GM21515 (cell line): ENCODE results near the gene GUCY2F.

Experiments used
- ATAC-seq: cut with Tn5 transposase; IDR thresholded peaks from one replicate; pipeline ENCODE4 v1.9.1; 2021; ENCODE audit not compliant: unreplicated experiment

Gene GUCY2F

GRCh38 chrX:109398061-109398460 is 83.8 kb downstream of the GUCY2F start:
- no peak for ATAC-seq

DNA sequence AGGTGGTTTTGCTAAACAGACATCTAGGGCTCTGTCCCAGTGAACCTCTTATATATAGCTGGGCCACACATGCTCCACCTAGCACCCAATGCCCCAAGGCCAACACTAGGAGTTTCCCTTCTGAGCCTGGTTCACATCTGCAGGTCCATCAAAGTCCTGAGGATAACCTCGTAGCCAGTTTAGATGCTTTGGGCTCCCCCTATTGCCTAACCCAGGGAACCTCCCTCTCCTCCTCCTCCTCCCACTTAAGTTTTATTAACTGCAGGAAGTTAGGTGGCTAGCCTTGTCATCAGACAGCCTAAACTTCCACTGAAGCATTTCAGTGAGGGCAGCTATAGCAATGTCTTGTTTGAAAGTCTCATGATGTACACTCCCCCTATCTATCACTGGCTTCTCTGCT is 88.0 kb downstream of the GUCY2F start:
- ATAC-seq = no peak

- no peak for ATAC-seq
These were observed 89.0 kb downstream of the GUCY2F start for GRCh38 chrX:109392895-109393294.

DNA sequence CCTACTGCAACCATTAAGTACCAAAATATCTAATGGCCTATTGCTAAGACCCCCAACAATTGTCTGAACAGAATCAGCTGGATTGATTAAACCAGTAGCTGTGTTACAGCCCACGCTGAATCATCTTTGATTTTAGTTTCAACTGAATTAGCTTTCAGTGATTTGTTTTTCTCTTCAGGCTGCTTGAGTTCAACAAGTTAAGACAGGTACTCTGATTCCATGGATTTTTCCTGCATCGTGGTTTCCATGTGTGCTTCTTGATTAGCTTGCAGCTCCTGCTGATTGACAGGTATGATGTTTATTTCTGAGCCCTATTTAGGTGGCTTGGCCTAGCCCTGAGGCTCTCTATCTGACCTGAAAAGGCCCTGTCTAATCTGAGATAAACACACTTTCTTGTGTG is 91.3 kb downstream of the GUCY2F start:
- no peak for ATAC-seq

DNA sequence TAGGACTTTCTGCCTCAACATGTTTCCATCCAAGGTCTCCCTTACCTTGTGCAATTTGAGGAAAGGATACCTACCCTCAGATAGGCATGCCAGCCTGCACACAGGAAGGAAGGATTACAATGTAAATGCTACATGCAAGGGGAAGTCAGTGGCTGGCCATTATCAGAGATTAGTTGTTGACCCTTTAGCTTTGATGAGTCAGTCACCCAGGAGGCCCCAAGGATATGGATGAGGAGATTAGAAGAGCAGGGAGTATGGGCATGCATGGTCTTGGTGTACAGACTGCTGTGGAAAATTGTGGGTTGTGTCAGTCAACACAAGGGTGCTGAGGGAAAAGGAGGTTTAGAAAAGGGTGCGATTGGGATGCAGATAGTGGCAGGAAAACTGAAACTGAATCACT is 92.0 kb downstream of the GUCY2F start:
- no peak for ATAC-seq

GRCh38 chrX:109384699-109385098 is 97.2 kb downstream of the GUCY2F start:
- ATAC-seq = no peak

DNA sequence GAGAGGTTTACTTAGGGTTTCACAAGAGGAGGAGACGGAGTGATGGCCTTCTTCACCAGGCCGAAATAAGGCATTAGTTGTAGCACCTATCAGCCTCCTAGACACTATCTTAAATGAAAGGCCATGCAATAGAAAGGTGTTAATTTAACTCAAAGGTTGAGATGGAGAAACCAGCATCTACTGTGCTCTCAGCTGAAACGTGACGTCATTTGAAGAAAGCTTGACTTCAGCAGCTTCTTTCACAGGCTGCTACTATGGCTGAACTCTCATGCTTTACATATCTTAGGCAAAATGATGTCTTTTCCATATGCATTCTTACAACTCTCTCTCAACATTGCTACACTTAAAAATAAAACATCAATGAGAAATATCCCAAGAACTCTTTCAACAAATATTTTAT is 99.6 kb downstream of the GUCY2F start:
- no peak for ATAC-seq

GRCh38 chrX:109378281-109378680 is 103.6 kb downstream of the GUCY2F start:
- no peak for ATAC-seq

DNA sequence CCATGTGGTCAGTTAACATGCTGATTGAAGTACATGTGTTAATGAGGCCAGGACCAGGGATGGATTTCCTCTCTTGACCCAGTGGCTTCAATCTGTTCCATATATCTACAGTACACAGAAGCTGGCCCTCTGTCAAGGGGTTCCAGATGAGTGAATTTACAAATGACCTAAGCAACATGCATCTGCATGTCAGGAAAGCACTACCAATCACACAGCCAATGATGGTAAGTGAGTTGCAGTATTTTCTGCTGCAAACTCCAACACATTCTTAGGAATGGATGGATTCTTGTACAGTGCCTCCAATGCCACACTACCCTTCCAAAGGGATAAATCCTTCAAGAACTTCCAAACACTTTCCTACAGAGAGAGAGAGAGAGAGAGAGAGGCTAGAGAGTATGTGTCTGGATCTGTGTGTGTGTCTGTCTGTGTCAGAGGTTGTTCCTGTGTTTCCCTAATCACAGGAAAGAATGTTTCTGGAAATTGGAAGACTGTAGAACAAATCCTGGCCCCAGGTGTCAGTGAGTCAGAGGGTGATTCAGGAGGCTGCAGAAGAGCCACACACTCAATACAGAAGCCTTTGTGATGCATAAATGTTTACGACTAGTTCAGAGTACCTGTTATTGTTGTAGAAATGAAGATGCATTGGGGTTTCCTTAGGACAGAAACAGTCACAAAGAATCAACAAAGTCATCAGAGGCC is 107.5 kb downstream of the GUCY2F start:
- ATAC-seq = no peak

DNA sequence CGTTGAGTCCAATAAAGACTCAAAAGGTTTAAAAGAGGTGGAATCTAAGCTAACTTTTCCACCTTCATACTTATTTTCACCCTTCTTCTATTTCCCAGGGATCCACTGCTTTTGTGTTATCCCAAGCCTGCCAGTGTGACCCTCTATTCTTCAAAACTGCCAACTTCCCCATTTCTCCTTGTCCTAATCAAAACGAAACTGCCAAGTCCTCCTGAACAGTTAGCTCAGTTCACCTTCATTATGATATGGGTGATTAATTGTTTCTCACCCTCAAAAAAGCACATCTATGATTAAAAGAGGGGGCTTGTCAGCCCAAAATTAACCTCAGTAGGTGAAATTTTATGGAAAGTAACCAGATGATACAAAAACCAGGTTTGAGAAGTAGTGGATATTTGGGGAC is 108.4 kb downstream of the GUCY2F start:
- ATAC-seq = no peak

DNA sequence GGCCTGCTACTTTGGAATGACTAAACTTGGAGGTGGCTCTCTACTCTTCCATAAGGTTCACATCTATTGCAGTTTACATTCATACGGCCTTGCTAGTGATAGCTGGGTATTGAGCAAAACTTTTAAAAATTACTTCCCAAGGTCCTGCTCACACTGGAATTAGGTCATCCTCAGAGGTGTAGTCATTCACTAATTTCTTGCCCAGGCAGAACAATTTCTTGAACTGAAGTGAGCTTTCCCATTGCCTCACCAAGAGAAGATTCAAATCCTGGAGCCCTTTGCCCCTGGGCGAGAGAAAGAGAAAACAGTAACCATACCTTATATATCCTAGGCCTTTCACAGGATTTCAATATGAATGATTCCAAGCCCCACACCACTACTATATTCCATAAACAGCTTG is 109.2 kb downstream of the GUCY2F start:
- no peak for ATAC-seq

DNA sequence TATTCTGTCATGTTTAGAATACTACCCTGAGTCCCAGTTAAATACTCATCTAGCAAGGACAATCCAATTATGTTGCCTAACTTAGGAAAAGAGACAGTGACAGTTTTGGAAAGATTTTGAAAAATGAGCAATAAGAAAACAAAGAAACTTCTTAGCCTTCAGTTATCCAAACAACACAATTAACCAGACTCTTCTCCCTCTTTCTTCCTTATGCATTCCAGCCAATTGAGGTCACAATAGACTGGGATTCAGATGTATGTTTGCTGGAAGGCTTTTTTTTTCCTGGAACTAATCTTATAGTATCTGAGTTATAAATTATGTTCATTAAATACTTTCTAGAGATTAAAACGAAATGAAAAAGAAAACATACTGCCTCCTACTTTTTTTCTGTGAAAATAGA is 109.6 kb downstream of the GUCY2F start:
- ATAC-seq = no peak

DNA sequence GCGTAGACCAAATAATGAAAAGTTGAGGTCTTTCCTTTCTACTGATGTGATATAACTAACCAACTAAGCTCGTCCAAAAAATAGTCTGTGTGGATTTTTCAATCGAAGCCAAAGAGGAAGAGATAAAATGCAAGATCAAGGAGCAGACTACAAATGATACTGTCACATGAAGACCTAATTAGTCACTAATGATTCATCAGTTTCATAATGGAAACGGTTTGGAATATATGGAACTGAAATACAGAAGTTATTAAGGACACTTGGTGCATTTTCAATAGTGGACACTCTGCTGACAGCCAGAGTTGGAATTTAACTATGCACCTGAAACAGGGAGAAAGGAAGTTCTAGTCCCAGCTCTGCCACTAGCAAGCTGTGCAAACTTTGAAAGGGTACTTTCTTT is 119.8 kb downstream of the GUCY2F start:
- no peak for ATAC-seq

GRCh38 chrX:109360301-109360700 is 121.6 kb downstream of the GUCY2F start:
- ATAC-seq = no peak

DNA sequence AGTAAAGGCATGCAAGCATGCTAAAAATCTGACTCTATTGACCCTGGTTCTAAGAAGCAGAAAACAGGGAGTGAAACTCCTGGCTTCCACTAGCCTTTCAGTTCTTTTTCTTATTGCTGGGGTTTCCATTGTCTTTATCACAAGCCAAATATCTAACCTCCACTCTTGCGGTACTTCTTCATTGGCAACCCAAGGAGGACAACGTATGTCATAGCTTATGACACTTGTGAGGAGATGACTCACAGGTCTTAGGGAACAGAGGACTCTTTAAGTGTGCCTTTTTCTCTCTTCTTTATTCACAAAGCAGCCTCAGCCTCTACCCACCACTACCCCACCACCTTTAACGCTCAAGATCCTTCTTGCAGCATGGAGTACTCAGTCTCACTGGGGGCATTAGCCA is 124.2 kb downstream of the GUCY2F start:
- ATAC-seq = no peak

DNA sequence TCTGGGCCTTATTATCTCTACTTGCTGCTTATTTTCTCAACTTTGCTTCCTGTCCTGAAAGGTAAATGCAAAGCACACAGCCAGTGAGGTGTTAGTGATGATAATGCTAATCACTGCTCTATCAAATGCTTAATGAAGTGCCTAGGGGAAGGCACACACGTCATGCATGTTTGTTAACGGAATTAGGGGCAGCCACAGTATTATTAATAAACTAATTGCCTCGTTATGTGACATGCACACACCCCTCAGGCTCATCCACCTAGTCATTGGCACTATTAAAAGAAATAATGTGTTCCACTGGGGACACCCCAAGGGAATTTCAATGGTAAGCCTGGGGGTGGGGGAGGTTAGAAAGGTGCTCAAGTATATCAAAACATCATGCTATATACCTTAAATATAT is 125.2 kb downstream of the GUCY2F start:
- no peak for ATAC-seq

DNA sequence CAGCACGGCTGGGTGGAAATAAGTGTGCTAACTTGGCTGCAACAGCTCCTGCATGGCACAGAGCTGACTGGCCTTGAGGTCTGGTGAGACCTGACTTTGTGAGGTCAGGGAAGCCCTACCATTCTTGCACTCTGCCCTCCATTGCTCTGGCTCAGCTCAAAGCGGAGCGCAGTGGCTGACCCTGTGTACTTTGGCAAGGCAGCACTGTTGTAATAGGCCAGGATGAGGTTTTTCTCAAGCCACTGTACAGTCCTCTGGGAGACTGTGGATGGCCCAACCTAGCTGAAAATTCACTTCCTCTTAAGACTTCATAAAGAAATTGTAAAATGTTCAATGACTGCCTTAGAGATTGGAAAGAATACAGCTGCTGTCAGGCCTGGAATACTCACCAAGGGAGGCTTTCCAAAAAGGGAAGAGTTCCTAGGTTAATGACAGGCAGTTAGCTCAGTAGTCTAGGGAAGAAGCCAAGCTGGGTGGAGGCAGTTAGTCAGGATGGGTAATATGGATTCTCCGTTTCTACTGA is 129.8 kb downstream of the GUCY2F start:
- no peak for ATAC-seq

GRCh38 chrX:109351557-109351956 is 130.3 kb downstream of the GUCY2F start:
- no peak for ATAC-seq

GRCh38 chrX:109350551-109350950 is 131.3 kb downstream of the GUCY2F start:
- ATAC-seq = no peak

DNA sequence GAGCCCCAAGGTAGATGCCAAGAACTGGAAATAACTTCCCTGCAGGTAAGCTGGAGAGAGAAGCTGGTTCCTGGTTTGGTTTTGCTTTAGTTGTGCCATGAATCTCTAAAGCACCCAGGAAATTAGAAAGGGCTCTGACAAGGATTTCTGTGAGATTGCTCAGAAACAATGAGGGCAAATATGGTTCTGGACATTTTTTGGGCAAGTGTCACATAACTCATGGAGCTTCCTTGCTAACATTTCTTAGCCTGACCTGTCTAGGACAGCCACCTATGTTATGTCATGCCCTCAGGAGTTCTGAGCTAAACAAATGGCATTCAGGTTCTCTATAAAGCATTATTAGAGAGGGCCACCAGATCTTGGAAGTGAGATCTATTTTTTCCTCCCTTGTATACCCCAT is 131.8 kb downstream of the GUCY2F start:
- no peak for ATAC-seq

GRCh38 chrX:109347632-109348031 is 134.3 kb downstream of the GUCY2F start:
- no peak for ATAC-seq

- ATAC-seq = no peak
These were observed 135.4 kb downstream of the GUCY2F start for GRCh38 chrX:109346491-109346890.

DNA sequence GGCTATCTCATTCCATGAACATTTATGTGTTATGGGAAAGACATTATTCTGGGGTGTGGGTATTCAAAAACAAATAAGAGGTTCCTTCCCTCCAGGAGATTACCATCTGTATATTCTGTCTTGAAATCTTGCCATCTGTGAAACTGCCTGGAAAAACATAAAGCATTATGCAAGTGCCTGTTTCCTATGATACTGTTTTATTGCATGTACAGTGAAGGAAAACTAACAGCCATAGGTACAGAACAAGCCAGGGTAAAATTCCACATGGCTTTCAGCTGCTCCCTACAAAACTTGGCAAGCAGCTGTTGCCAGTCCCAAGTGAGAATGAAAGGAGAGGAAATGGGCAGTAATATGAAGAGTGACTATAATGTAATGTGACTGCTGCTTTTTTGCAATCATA is 136.0 kb downstream of the GUCY2F start:
- no peak for ATAC-seq
